GM10248 (cell line): ENCODE measurements around the gene ARHGAP12.

Experiments
- CTCF ChIA-PET: fragments of 300-600 bp; sonication (Branson Sonifier 250); formaldehyde crosslinking; extraction: SDS; loops from one replicate; lab custom pipeline; 2021; ENCODE audit warnings: antibody characterized with exemption; lab: Yijun Ruan, JAX
- POLR2A ChIA-PET: fragments of 350-650 bp; sonication (Branson Sonifier 250); formaldehyde crosslinking; extraction: SDS; loops from one replicate; lab custom pipeline; 2020; ENCODE audit warnings: antibody characterized with exemption; lab: Yijun Ruan, JAX
- DNase-seq: peaks from one replicate; pipeline ENCODE4 v3.0.0; 2012; ENCODE audit errors: extremely low spot score
- TF ChIP-seq, protein P1 (sequence below): IDR thresholded peaks from 2 replicates; pipeline ENCODE4 v1.5.1; 2012; ENCODE audit warnings: mild to moderate bottlenecking, low read depth; ENCODE audit errors: extremely low read depth, missing control alignments, control extremely low read depth

The ARHGAP12 gene

DNA sequence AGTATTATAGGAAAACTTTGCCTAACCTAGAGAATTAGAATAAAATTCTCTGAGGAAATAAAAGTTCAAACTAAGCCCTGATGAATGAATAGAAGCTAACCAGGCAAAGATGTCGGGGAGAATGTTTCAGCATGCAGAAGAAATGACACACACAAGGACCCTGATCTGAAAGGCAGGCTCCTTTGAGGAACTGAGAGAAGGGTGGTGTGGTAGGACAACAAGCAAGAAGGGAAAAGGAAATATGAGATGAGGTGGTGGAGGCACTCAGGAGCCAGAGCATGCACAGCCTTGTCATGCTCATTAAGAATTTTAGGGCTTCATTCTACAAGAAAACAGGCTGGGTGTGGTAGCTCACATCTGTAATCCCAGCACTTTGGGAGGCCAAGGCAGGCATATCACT is 90.6 kb downstream of the ARHGAP12 start:
- DNase-seq: no peak
- ChIA-PET POLR2A (no interaction called here), CTCF (interaction anchor here (1.0 to 2.1 kb wide), 3 partner anchors 16 to 166 kb away, joined by 3 to 5 read pairs (median 3); no protein-coding TSS in a partner anchor)
- TF ChIP-seq, protein P1, sequence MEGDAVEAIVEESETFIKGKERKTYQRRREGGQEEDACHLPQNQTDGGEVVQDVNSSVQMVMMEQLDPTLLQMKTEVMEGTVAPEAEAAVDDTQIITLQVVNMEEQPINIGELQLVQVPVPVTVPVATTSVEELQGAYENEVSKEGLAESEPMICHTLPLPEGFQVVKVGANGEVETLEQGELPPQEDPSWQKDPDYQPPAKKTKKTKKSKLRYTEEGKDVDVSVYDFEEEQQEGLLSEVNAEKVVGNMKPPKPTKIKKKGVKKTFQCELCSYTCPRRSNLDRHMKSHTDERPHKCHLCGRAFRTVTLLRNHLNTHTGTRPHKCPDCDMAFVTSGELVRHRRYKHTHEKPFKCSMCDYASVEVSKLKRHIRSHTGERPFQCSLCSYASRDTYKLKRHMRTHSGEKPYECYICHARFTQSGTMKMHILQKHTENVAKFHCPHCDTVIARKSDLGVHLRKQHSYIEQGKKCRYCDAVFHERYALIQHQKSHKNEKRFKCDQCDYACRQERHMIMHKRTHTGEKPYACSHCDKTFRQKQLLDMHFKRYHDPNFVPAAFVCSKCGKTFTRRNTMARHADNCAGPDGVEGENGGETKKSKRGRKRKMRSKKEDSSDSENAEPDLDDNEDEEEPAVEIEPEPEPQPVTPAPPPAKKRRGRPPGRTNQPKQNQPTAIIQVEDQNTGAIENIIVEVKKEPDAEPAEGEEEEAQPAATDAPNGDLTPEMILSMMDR: no peak

DNA sequence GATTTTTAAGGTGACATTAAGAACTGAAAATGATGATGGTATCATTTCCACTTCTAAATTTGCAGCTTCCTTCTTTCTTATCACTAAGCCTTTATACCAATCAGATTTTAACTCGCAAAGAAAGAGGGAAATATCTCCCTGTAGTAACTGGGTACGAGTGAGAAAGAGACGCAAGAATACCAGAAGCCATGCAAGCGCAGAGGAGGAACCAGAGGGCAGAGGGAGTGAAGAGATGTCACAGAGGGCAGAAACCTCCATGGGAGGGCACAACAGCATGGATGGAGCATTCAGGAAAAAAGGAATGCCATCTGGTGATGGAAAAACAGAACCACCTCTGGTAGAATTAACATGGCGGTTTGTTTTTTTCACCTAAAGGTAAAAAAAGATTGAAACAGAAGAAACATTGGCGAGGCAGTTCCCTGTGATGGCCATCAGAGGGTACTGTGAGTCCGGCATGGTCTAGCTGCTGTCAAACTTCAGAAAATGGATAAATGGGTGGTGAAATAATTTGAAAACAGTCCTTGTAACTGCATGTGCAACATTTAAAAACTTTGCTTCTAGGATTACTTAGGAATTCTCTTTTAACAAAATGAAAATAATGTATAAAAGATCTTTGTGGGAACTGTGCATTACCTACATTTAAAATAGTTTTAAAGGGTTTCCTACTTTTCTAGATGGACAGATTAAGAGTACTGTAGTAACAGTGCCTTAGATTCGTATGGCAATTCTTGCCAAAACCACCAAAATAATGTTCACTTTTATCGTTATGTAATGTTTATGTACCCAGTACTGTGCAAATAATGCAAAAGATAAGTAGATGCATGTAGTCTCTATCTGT is 91.8 kb downstream of the ARHGAP12 start:
- peak; percentile 32 for DNase-seq
- TF ChIP-seq, protein P1: peak; percentile 36
- ChIA-PET CTCF (interaction anchor here (1.0 to 2.1 kb wide), 5 partner anchors 11 to 168 kb away, joined by 3 to 5 read pairs (median 3); no protein-coding TSS in a partner anchor), POLR2A (no interaction called here)

DNA sequence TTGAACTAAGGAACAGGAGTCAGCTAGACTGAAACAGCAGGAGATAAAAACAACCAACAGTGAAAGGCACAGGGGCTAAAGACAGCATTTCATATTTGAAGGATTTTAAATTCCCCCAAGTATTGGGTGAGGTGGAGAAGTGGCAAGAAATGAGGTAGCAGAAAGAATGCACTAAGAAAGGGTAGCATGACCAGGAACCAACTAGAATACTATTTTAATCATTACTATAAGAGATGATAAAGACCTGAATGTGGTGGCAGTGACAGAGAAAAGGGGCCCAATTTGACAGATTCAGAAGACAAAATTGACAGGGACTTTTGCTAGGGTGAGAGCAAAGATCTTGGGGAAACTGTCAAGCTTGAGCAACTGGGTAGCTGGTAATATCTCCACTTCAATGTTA is 94.9 kb downstream of the ARHGAP12 start:
- DNase-seq: no peak

DNA sequence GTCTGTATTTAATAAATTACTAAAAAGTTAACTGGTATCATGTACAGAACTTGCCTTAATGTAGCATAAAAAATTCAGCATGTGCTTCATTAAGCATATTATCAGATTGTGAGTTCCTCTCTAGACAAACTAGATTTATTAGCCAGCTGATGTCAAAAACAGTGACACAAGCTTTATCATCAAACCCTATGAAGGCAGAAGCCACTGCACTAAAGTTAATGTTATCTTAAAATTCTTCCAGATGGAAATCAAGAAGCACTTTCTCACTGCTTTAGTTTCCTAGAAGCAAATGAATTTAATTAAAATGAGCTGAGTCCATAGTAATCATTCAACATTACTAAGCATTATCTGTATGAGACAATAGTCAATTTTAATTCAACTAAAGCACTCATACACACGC is 96.4 kb downstream of the ARHGAP12 start:
- POLR2A ChIA-PET: no interaction called here
- TF ChIP-seq, protein P1: no peak
- no peak for DNase-seq
- CTCF ChIA-PET: interaction anchor here (0.6 to 0.8 kb wide), 2 partner anchors 13 to 31 kb away, joined by 3 read pairs; no protein-coding TSS in a partner anchor

More for the DNA sequence above, 94.9 kb downstream of the ARHGAP12 start:
- TF ChIP-seq, protein P1: no peak
- POLR2A ChIA-PET: no interaction called here
- CTCF ChIA-PET: interaction anchor here (0.9 to 2.2 kb wide), 2 partner anchors 17 to 28 kb away, joined by 3 to 5 read pairs; no protein-coding TSS in a partner anchor

DNA sequence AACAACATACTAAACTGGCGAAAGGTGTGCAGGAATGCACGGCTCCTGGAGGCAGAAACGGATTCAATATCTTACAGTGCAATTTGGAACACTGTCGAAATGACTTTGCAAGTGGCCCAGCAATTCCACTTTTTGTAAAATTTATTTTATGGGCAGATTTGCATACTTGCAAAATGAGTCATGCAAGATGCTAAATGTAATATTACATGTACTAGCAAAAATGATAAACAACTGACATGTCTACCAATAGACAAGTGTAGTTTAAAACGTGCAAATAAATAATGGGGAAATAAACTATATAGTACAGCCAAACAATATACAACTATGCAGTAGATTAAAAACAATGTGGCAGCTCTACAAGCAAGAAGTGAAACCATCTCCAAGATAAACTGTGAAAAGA is 97.7 kb downstream of the ARHGAP12 start:
- TF ChIP-seq, protein P1: no peak
- ChIA-PET POLR2A (no interaction called here), CTCF (no interaction called here)
- DNase-seq: no peak

DNA sequence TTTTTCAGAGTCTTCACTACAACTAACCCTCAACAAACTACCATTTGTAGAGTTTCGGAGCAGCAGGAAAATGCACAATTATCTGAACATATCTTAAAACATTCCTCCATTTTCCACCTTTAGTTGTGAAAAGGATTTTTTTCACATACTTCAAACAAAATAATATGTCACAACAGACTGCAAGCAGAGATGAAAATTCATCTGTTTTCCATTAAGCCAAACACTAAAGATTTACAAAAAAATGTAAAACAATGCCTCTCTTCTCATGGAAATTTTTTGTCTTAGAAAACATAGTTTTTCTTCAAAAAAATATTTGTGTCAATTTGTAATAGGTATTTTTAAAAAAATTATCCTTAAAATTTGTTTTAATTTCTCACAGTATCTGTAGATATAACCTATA is 98.9 kb downstream of the ARHGAP12 start:
- DNase-seq: no peak
- CTCF ChIA-PET: interaction anchor here (1.5 kb wide), 1 partner anchor 32 kb away, joined by 3 read pairs; no protein-coding TSS in a partner anchor
- POLR2A ChIA-PET: no interaction called here
- TF ChIP-seq, protein P1: no peak
